GM12878 (cell line): ENCODE data around the gene ANAPC2. TPM values are rescaled to one million over a fixed set of nuclear protein-coding genes. Genes with fewer than 3 reads are reported as not detected.

ENCODE experiments used
- ATAC-seq: fragments of 200-7000 bp; cut with Tn5 transposase; 3 replicates; pipeline ENCODE4 v1.9.1; 2020; ENCODE audit warnings: mild to moderate bottlenecking, moderate library complexity
- BruUV-seq: library from RNA; stranded (reverse); fragments of 400-500 nt; replicated peaks from 2 replicates; lab custom pipeline; 2021; lab: Mats Ljungman, UMichigan
- CTCF ChIA-PET: fragments of 300-600 bp; sonication (Branson Sonifier 250); formaldehyde crosslinking; extraction: SDS; loops from one replicate; lab custom pipeline; 2021; ENCODE audit warnings: inconsistent platforms; lab: Yijun Ruan, JAX
- POLR2A ChIA-PET: fragments of 350-600 bp; formaldehyde crosslinking; extraction: SDS; loops from one replicate; lab custom pipeline; 2021; ENCODE audit warnings: inconsistent platforms; lab: Charles Lee
- RAD21 ChIA-PET: fragments of 300-600 bp; sonication (Branson Sonifier 250); formaldehyde crosslinking; loops from one replicate; lab custom pipeline; 2023; ENCODE audit warnings: antibody characterized with exemption; ENCODE audit not compliant: unreplicated experiment; lab: Charles Lee
- SMC1A ChIA-PET: fragments of 300-600 bp; sonication (Branson Sonifier 250); formaldehyde crosslinking; loops from one replicate; lab custom pipeline; 2023; ENCODE audit not compliant: unreplicated experiment, uncharacterized antibody; lab: Charles Lee
- DNase-seq: peaks from one replicate; pipeline ENCODE4 v3.0.0-alpha.2; 2011; ENCODE audit warnings: low read depth, low spot score
- FAIRE-seq: peaks from 3 replicates; lab custom pipeline; 2011; peaks lifted over from hg19 to GRCh38; lab: Jason Lieb, UNC
- H2AFZ ChIP-seq: 2 replicates; pipeline ENCODE4 v1.6.0; 2011; ENCODE audit warnings: low read depth, low read length, control low read depth; ENCODE audit not compliant: control insufficient read depth
- H3K27ac ChIP-seq: 2 replicates; pipeline ENCODE4 v1.5.1; 2011; ENCODE audit warnings: control low read depth; ENCODE audit not compliant: control insufficient read depth, insufficient read depth
- H3K27me3 ChIP-seq, 2 experiments: replicated peaks in 1 of 2; 2 replicates each; pipeline versions ENCODE4 v1.6.0 to v1.6.1; 2011; ENCODE audit warnings: low read length in 1 of 2; ENCODE audit not compliant: control insufficient read depth in 2 of 2, insufficient read depth in 2 of 2
- H3K36me3 ChIP-seq, 2 experiments: 2 replicates each; pipeline ENCODE4 v1.5.1; 2011; ENCODE audit warnings: low read length in 1 of 2; ENCODE audit not compliant: control insufficient read depth in 2 of 2, insufficient read depth in 2 of 2
- H3K4me1 ChIP-seq: 2 replicates; pipeline ENCODE4 v1.6.1; 2011; ENCODE audit warnings: mild to moderate bottlenecking, low read length, moderate library complexity, mixed read lengths; ENCODE audit not compliant: control insufficient read depth, insufficient read depth
- H3K4me2 ChIP-seq: 2 replicates; pipeline ENCODE4 v1.6.0; 2011; ENCODE audit warnings: control low read depth; ENCODE audit not compliant: control insufficient read depth, insufficient read depth
- H3K4me3 ChIP-seq: fragments of 200-600 bp; sonication (generic); 2 replicates; pipeline ENCODE4 v1.5.1; 2016
- H3K79me2 ChIP-seq: 2 replicates; pipeline ENCODE4 v1.6.0; 2011; ENCODE audit warnings: low read length; ENCODE audit not compliant: control insufficient read depth, insufficient read depth
- H3K9ac ChIP-seq: 2 replicates; pipeline ENCODE4 v1.8.0; 2011; ENCODE audit warnings: low read length, control low read depth, mixed read lengths; ENCODE audit not compliant: control insufficient read depth, insufficient read depth
- H3K9me3 ChIP-seq: replicated peaks from 3 replicates; pipeline ENCODE4 v1.5.1; 2011; ENCODE audit warnings: mild to moderate bottlenecking, low read length; ENCODE audit not compliant: control insufficient read depth, insufficient read depth
- H4K20me1 ChIP-seq: 2 replicates; pipeline ENCODE4 v1.6.0; 2011; ENCODE audit not compliant: control insufficient read depth, insufficient read depth
- BCLAF1 ChIP-seq: fragments of 450-650 bp; IDR thresholded peaks from 2 replicates; pipeline ENCODE4 v1.6.1; 2017; ENCODE audit warnings: antibody characterized with exemption, mild to moderate bottlenecking, moderate library complexity
- BMI1 ChIP-seq: fragments of 450-650 bp; IDR thresholded peaks from 2 replicates; pipeline ENCODE4 v1.6.1; 2016; ENCODE audit warnings: mild to moderate bottlenecking, moderate library complexity, borderline replicate concordance
- CHD4 ChIP-seq: fragments of 200-600 bp; sonication (generic); IDR thresholded peaks from 2 replicates; pipeline ENCODE4 v1.6.1; 2016; ENCODE audit warnings: mild to moderate bottlenecking
- DPF2 ChIP-seq: fragments of 450-650 bp; IDR thresholded peaks from 2 replicates; pipeline ENCODE4 v1.6.1; 2017; ENCODE audit warnings: mild to moderate bottlenecking
- E4F1 ChIP-seq: fragments of 450-650 bp; IDR thresholded peaks from 2 replicates; pipeline ENCODE4 v1.6.1; 2018; ENCODE audit warnings: borderline replicate concordance, mild to moderate bottlenecking; ENCODE audit not compliant: partially characterized antibody
- LARP7 ChIP-seq: fragments of 450-650 bp; IDR thresholded peaks from 2 replicates; pipeline ENCODE4 v1.6.1; 2017; ENCODE audit warnings: mild to moderate bottlenecking
- RAD51 ChIP-seq: fragments of 450-650 bp; IDR thresholded peaks from 2 replicates; pipeline ENCODE4 v1.6.1; 2016; ENCODE audit warnings: moderate library complexity, mild to moderate bottlenecking, inconsistent platforms
- RELB ChIP-seq: fragments of 450-650 bp; IDR thresholded peaks from 2 replicates; pipeline ENCODE4 v1.6.1; 2017; ENCODE audit warnings: low read depth, mild to moderate bottlenecking, moderate library complexity
- REST ChIP-seq: IDR thresholded peaks from 2 replicates; pipeline ENCODE4 v1.6.1; 2012; ENCODE audit warnings: mild to moderate bottlenecking, low read depth, low read length
- TARDBP ChIP-seq: IDR thresholded peaks from 2 replicates; pipeline ENCODE4 v1.6.1; 2016; ENCODE audit warnings: borderline replicate concordance
- TCF7 ChIP-seq: IDR thresholded peaks from 2 replicates; pipeline ENCODE4 v1.6.1; 2014; ENCODE audit warnings: antibody characterized with exemption, borderline replicate concordance
- WGBS: methylation state at CpG from one replicate; pipeline ENCODE4 v1.1.6; 2016; ENCODE audit warnings: low lambda C conversion rate; ENCODE audit not compliant: insufficient replicate concordance, insufficient coverage; ENCODE audit errors: missing lambda C conversion rate; 5-methylcytosine and 5-hydroxymethylcytosine counted together
- in situ Hi-C: fragments of 300-500 bp; cut with MboI; formaldehyde crosslinking; loops from 9 replicates; pipeline ENCODE4 v1.14.3; 2018; ENCODE audit warnings: mixed read lengths
- intact Hi-C: fragments of 100-400 bp; cut with micrococcal nuclease; formaldehyde crosslinking; loops from one replicate; pipeline ENCODE4 v1.14.2; 2022; ENCODE audit not compliant: unreplicated experiment
- polyA plus RNA-seq, 11 experiments: library from polyadenylated mRNA; depleted of rRNA in 4 of 11; unstranded in 6 of 11; stranded (reverse) in 5 of 11; fragments of >200 nt; fragmentation: Nextera tagmentation in 4 of 11; fragmentation: Illumina TruSeq in 1 of 11; extraction: Ambion mirVana in 4 of 11; extraction: Trizol in 1 of 11; gene quantifications; 1 replicate in 1 of 11; 2 replicates in 10 of 11; pipeline versions ENCODE4 v1.2.1 to v1.2.3, GENCODE V29; 2011 to 2016; ENCODE audit warnings: inconsistent platforms in 2 of 11, missing spikeins in 2 of 11, low read depth in 1 of 11
- total RNA-seq, 4 experiments: library from RNA; depleted of rRNA in 3 of 4; stranded (reverse); fragments of >200 nt in 3 of 4; fragmentation: Illumina TruSeq in 1 of 4; extraction: Trizol in 1 of 4; gene quantifications; 2 replicates each; pipeline versions ENCODE4 v1.2.1 to v1.2.3, GENCODE V29; 2013 to 2021

The ANAPC2 gene
- total and polyA plus RNA-seq, 10 of the 15 experiments (the other 5 are each of a cell fraction or from before 2014, with no cell fraction given), result 0.03 to 65.2 (median 20.5) TPM

GRCh38 chr9:137127301-137128157 lies 60.8 kb downstream of the ANAPC2 start:
- under 1% methylated on average over 22 of the region's 24 CpGs for WGBS
- peak overlapping the region; percentile 72 for H3K4me3 ChIP-seq
- H3K27me3 ChIP-seq, result no peaks in the 10 kb centered on the region
- ChIA-PET SMC1A (interaction anchor here (0.7 to 2.3 kb wide), 6 partner anchors 9 to 109 kb away, joined by 3 to 19 read pairs (median 4); partner anchors contain the start of genes MAN1B1 and RNF224), CTCF (interaction anchor here (0.6 to 4.7 kb wide), 9 partner anchors 9 to 109 kb away, joined by 3 to 20 read pairs (median 4); partner anchors contain the start of genes CYSRT1 and TPRN), RAD21 (interaction anchor here (0.7 to 2.6 kb wide), 11 partner anchors 23 to 111 kb away, joined by 3 to 29 read pairs (median 4); partner anchors contain the start of genes RNF208 and RNF224), POLR2A (interaction anchor here (0.6 to 7.7 kb wide), 18 partner anchors 12 to 346 kb away, joined by 3 to 166 read pairs (median 6); partner anchors contain the start of genes ANAPC2, LRRC26, MAN1B1 and RNF208)
- peak overlapping the region; percentile 82 for H3K27ac ChIP-seq
- in situ Hi-C loops (no loop called here), intact Hi-C loops (loop anchor here (5.0 kb wide), 1 partner anchor 60 kb away; the partner anchor contains the start of genes ANAPC2 and SSNA1)
- peak overlapping the region; percentile 65 for H2AFZ ChIP-seq
- peak overlapping the region; percentile 85 for H3K9ac ChIP-seq
- H3K79me2 ChIP-seq, result peaks cover 35% of the 10 kb centered on the region
- H4K20me1 ChIP-seq, result no peaks in the 10 kb centered on the region
- FAIRE-seq (no peak), DNase-seq (no peak), ATAC-seq (peak; percentile 9; the same call in 2 of the 3 replicates)
- peaks cover 28% of the 10 kb centered on the region for H3K4me1 ChIP-seq
- no peaks in the 10 kb centered on the region for H3K36me3 ChIP-seq
- TSS peak; percentile 84 for BruUV-seq
- H3K9me3 ChIP-seq, result no peaks in the 10 kb centered on the region
- H3K4me2 ChIP-seq, result peak overlapping the region; percentile 91
- TF ChIP-seq LARP7 (no peak), BMI1 (peak; percentile 40; the same call in 1 of the 2 replicates), RELB (peak; percentile 66; the same call in 1 of the 2 replicates), TCF7 (no peak), TARDBP (no peak), DPF2 (no peak), RAD51 (no peak), CHD4 (no peak), E4F1 (peak; percentile 26), BCLAF1 (no peak), REST (no peak)
